GM23338 (cell line): Measurements from ENCODE around the gene MRPL28. TPM values are rescaled to one million over a fixed set of nuclear protein-coding genes. Genes with fewer than 3 reads are reported as not detected.

Experiments
- ATAC-seq: fragments of 200-7000 bp; cut with Tn5 transposase; 3 replicates; pipeline ENCODE4 v1.9.1; 2020
- DNase-seq: peaks from one replicate; pipeline ENCODE4 v3.0.0-alpha.2; 2015; ENCODE audit warnings: low spot score
- H2AFZ ChIP-seq: fragments of 200-600 bp; sonication (generic); 2 replicates; pipeline ENCODE4 v1.8.0; 2016; ENCODE audit warnings: antibody characterized with exemption, mild to moderate bottlenecking, moderate library complexity
- H3F3A ChIP-seq: fragments of 200-600 bp; sonication (generic); replicated peaks from 2 replicates; pipeline ENCODE4 v1.8.0; 2017; ENCODE audit warnings: antibody characterized with exemption, mixed run types, low read depth
- H3K27ac ChIP-seq: fragments of 200-600 bp; sonication (generic); 2 replicates; pipeline ENCODE4 v1.6.1; 2016; ENCODE audit warnings: low read depth
- H3K27me3 ChIP-seq: fragments of 200-600 bp; sonication (generic); 2 replicates; pipeline ENCODE4 v1.8.0; 2016; ENCODE audit warnings: mild to moderate bottlenecking, mixed run types, moderate library complexity; ENCODE audit not compliant: insufficient read depth
- H3K36me3 ChIP-seq: fragments of 200-600 bp; sonication (generic); 2 replicates; pipeline ENCODE4 v1.8.0; 2016; ENCODE audit warnings: mild to moderate bottlenecking; ENCODE audit not compliant: insufficient read depth
- H3K4me1 ChIP-seq: fragments of 200-600 bp; sonication (generic); 2 replicates; pipeline ENCODE4 v1.8.0; 2016; ENCODE audit warnings: mild to moderate bottlenecking, moderate library complexity; ENCODE audit not compliant: insufficient read depth
- H3K4me2 ChIP-seq: fragments of 200-600 bp; sonication (generic); 2 replicates; pipeline ENCODE4 v1.7.1; 2017; ENCODE audit warnings: mixed run types
- H3K4me3 ChIP-seq: fragments of 200-600 bp; sonication (generic); 2 replicates; pipeline ENCODE4 v1.6.1; 2016; ENCODE audit warnings: mixed run types
- H3K79me2 ChIP-seq: fragments of 200-600 bp; sonication (generic); replicated peaks from 2 replicates; pipeline ENCODE4 v1.8.0; 2017; ENCODE audit warnings: mild to moderate bottlenecking; ENCODE audit not compliant: insufficient read depth
- H3K9me2 ChIP-seq: fragments of 200-600 bp; sonication (generic); 2 replicates; pipeline ENCODE4 v1.8.0; 2017; ENCODE audit not compliant: insufficient read depth
- H4K20me1 ChIP-seq: fragments of 200-600 bp; sonication (generic); replicated peaks from 2 replicates; pipeline ENCODE4 v1.8.0; 2017; ENCODE audit warnings: mild to moderate bottlenecking; ENCODE audit not compliant: insufficient read depth
- H3K27ac Mint-ChIP-seq: 2 replicates; pipeline ENCODE4 v1.8.0; 2020; ENCODE audit warnings: inconsistent platforms, mild to moderate bottlenecking, moderate library complexity, mixed read lengths
- H3K27me3 Mint-ChIP-seq: 3 replicates; pipeline ENCODE4 v1.8.0; 2022; ENCODE audit warnings: low read depth, mild to moderate bottlenecking, moderate library complexity, mixed read lengths, inconsistent platforms; ENCODE audit not compliant: insufficient read depth, poor library complexity
- H3K36me3 Mint-ChIP-seq: 3 replicates; pipeline ENCODE4 v1.8.0; 2021; ENCODE audit warnings: low read depth, mild to moderate bottlenecking, inconsistent platforms, moderate library complexity, mixed read lengths
- H3K4me1 Mint-ChIP-seq: 3 replicates; pipeline ENCODE4 v1.8.0; 2020; ENCODE audit warnings: mild to moderate bottlenecking, inconsistent platforms, mixed read lengths
- H3K4me3 Mint-ChIP-seq: 3 replicates; pipeline ENCODE4 v1.8.0; 2021; ENCODE audit warnings: moderate library complexity, mild to moderate bottlenecking, inconsistent platforms, mixed read lengths
- H3K9me3 Mint-ChIP-seq: 3 replicates; pipeline ENCODE4 v1.8.0; 2020; ENCODE audit warnings: moderate library complexity, mild to moderate bottlenecking, inconsistent platforms, mixed read lengths
- CREB1 ChIP-seq: fragments of 250-450 bp; sonication (Bioruptor Pico); IDR thresholded peaks from 2 replicates; pipeline ENCODE4 v1.5.0; 2020; ENCODE audit warnings: low read depth, mild to moderate bottlenecking, moderate library complexity
- JUNB ChIP-seq: IDR thresholded peaks from one replicate; pipeline ENCODE4 v1.6.1; 2016; ENCODE audit warnings: antibody characterized with exemption; ENCODE audit not compliant: unreplicated experiment
- NANOG ChIP-seq: IDR thresholded peaks from 2 replicates; pipeline ENCODE4 v1.6.1; 2016; ENCODE audit warnings: antibody characterized with exemption, borderline replicate concordance
- POLR2AphosphoS5 ChIP-seq: IDR thresholded peaks from 2 replicates; pipeline ENCODE4 v1.6.1; 2016; ENCODE audit warnings: antibody characterized with exemption, low read depth
- STAT1 ChIP-seq: IDR thresholded peaks from one replicate; pipeline ENCODE4 v1.6.1; 2016; ENCODE audit warnings: antibody characterized with exemption; ENCODE audit not compliant: unreplicated experiment
- ZNF114 ChIP-seq: fragments of 250-450 bp; sonication (Bioruptor Pico); IDR thresholded peaks from 2 replicates; pipeline ENCODE4 v1.5.0; 2020; ENCODE audit warnings: mild to moderate bottlenecking, moderate library complexity
- polyA plus RNA-seq: library from polyadenylated mRNA; unstranded; fragments of >200 nt; fragmentation: Nextera tagmentation; extraction: Ambion mirVana; gene quantifications from 2 replicates; pipeline ENCODE4 v1.2.1, GENCODE V29; 2016
- total RNA-seq: library from RNA; depleted of rRNA; stranded (reverse); fragments of >200 nt; shearing (Covaris generic); gene quantifications from 2 replicates; pipeline ENCODE4 v1.2.3, GENCODE V29; 2014
- TF ChIP-seq, protein P1 (sequence below): fragments of 250-450 bp; sonication (Bioruptor Pico); IDR thresholded peaks from 2 replicates; pipeline ENCODE4 v1.5.0; 2020; ENCODE audit warnings: mild to moderate bottlenecking, moderate library complexity
- TF ChIP-seq, protein P2 (sequence below): IDR thresholded peaks from 2 replicates; pipeline ENCODE4 v1.6.1; 2016; ENCODE audit warnings: antibody characterized with exemption

MRPL28 gene
- total and polyA plus RNA-seq, 2 experiments from 2014 or later: 135 to 169 TPM

DNA sequence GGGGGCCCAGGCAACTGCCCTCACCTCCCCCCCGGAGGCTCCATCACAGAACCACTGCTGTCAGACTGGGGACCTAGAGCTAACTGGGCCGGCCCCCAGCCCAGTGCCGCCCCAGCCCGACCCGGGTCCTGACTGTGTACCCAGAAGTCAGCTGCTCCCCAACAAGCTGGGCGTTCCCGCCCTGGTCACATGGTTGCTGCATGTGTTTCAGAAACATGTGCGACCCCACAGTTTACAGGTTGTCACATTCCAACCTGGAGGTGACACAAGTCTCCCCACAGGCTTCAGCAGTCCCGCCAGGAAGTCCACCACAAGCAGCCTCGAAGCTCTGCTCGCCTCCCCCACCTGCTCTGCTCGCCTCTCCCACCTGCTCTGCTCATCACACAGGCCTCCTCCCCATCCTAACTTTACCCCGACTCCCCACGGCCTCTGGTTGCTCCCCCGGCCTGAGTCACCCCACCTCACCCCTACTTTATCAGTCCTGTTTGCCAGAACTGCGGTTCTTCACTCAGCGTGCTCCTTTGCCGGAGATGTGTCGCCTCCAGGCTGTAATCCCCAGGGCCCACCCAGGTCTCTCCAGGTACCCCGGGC lies 968 bp downstream of the MRPL28 start (continued):
- TF ChIP-seq STAT1 (no peak), POLR2AphosphoS5 (no peak), CREB1 (no peak), ZNF114 (CRISPR knock-in tag) (no peak), NANOG (no peak), JUNB (no peak)
- TF ChIP-seq, protein P1, sequence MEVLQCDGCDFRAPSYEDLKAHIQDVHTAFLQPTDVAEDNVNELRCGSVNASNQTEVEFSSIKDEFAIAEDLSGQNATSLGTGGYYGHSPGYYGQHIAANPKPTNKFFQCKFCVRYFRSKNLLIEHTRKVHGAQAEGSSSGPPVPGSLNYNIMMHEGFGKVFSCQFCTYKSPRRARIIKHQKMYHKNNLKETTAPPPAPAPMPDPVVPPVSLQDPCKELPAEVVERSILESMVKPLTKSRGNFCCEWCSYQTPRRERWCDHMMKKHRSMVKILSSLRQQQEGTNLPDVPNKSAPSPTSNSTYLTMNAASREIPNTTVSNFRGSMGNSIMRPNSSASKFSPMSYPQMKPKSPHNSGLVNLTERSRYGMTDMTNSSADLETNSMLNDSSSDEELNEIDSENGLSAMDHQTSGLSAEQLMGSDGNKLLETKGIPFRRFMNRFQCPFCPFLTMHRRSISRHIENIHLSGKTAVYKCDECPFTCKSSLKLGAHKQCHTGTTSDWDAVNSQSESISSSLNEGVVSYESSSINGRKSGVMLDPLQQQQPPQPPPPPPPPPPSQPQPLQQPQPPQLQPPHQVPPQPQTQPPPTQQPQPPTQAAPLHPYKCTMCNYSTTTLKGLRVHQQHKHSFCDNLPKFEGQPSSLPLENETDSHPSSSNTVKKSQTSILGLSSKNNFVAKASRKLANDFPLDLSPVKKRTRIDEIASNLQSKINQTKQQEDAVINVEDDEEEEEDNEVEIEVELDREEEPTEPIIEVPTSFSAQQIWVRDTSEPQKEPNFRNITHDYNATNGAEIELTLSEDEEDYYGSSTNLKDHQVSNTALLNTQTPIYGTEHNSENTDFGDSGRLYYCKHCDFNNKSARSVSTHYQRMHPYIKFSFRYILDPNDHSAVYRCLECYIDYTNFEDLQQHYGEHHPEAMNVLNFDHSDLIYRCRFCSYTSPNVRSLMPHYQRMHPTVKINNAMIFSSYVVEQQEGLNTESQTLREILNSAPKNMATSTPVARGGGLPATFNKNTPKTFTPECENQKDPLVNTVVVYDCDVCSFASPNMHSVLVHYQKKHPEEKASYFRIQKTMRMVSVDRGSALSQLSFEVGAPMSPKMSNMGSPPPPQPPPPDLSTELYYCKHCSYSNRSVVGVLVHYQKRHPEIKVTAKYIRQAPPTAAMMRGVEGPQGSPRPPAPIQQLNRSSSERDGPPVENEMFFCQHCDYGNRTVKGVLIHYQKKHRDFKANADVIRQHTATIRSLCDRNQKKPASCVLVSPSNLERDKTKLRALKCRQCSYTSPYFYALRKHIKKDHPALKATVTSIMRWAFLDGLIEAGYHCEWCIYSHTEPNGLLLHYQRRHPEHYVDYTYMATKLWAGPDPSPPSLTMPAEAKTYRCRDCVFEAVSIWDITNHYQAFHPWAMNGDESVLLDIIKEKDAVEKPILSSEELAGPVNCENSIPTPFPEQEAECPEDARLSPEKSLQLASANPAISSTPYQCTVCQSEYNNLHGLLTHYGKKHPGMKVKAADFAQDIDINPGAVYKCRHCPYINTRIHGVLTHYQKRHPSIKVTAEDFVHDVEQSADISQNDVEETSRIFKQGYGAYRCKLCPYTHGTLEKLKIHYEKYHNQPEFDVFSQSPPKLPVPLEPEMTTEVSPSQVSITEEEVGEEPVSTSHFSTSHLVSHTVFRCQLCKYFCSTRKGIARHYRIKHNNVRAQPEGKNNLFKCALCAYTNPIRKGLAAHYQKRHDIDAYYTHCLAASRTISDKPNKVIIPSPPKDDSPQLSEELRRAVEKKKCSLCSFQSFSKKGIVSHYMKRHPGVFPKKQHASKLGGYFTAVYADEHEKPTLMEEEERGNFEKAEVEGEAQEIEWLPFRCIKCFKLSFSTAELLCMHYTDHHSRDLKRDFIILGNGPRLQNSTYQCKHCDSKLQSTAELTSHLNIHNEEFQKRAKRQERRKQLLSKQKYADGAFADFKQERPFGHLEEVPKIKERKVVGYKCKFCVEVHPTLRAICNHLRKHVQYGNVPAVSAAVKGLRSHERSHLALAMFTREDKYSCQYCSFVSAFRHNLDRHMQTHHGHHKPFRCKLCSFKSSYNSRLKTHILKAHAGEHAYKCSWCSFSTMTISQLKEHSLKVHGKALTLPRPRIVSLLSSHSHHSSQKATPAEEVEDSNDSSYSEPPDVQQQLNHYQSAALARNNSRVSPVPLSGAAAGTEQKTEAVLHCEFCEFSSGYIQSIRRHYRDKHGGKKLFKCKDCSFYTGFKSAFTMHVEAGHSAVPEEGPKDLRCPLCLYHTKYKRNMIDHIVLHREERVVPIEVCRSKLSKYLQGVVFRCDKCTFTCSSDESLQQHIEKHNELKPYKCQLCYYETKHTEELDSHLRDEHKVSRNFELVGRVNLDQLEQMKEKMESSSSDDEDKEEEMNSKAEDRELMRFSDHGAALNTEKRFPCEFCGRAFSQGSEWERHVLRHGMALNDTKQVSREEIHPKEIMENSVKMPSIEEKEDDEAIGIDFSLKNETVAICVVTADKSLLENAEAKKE (CRISPR knock-in tag): no peak

DNA sequence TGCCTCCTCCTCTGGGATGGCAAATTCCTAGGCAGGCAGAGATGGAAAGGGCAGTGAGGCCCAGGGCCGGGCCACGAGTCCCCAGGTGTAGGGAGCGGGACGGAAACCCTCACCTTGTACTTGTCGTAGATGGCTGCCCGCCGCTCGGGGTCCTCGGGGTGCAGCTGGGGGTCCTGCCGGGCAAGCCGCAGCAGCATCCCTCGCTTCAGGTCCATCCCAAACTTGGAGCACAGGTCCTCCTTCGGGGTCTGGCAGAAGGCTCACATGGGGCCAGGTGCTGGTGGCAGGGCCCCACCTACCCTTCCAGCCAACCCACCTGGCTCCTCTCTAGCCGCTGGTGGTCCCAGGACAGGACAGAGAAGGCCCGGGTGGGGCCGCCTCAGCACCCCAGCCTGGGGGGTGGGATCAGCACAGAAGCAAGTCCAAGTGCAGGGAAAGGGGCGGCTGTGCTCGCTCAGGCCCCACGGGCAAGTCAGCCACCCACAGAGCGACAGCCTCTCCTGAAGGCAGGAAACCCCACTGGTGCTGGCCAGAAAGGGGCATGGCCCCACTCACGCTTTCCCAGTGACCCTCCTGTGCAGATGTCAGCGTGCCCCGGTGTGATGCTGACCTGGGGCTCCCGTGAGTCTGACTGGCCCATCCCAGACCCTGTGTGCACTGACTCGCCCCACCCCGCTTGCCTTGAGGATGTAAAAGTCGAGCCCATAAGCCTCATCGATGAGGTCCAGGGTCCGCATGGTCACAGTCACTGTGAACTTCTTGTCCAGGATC lies 1.8 kb downstream of the MRPL28 start:
- ATAC-seq (no peak), DNase-seq (no peak)
- Histone ChIP-seq H3K27me3 (no peaks in the 10 kb centered on the region), H2AFZ (no peak overlapping the region), H3F3A (peaks cover 4% of the 10 kb centered on the region), H3K4me2 (no peak overlapping the region), H3K27ac (no peak overlapping the region), H3K4me1 (peaks cover 4% of the 10 kb centered on the region; the same call in 1 of the 2 replicates), H3K4me3 (no peak overlapping the region), H3K36me3 (peaks cover 4% of the 10 kb centered on the region; the same call in 1 of the 2 replicates), H3K79me2 (no peaks in the 10 kb centered on the region; the same call in 1 of the 2 replicates), H4K20me1 (no peaks in the 10 kb centered on the region; the same call in none of the 2 replicates), H3K9me2 (no peaks in the 10 kb centered on the region)
- TF ChIP-seq, protein P2, sequence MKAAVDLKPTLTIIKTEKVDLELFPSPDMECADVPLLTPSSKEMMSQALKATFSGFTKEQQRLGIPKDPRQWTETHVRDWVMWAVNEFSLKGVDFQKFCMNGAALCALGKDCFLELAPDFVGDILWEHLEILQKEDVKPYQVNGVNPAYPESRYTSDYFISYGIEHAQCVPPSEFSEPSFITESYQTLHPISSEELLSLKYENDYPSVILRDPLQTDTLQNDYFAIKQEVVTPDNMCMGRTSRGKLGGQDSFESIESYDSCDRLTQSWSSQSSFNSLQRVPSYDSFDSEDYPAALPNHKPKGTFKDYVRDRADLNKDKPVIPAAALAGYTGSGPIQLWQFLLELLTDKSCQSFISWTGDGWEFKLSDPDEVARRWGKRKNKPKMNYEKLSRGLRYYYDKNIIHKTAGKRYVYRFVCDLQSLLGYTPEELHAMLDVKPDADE: no peak
- H3K36me3 Mint-ChIP-seq: peaks cover 19% of the 10 kb centered on the region
- no peaks in the 10 kb centered on the region for H3K9me3 Mint-ChIP-seq
- H3K27ac Mint-ChIP-seq: no peak overlapping the region
- no peak overlapping the region for H3K4me3 Mint-ChIP-seq
- peaks cover 12% of the 10 kb centered on the region; the same call in 1 of the 3 replicates for H3K4me1 Mint-ChIP-seq
- H3K27me3 Mint-ChIP-seq: peaks cover 20% of the 10 kb centered on the region
